Lung (tissue), 12 donors: Measurements from ENCODE around the gene MYO5A. TPM values are rescaled to one million over a fixed set of nuclear protein-coding genes. Genes with fewer than 3 reads are reported as not detected.
A peak's percentile ranks its signal among the peaks of the same experiment; 100 is the strongest.
"Not testable (repeated sequence)": the region's sequence is repeated elsewhere in the genome, so short reads cannot be mapped to it uniquely, and the experiment has no call there.

Experiments
- ATAC-seq: fragments of 200-7000 bp; cut with Tn5 transposase; one replicate; pipeline ENCODE4 v1.9.1; 2020; ENCODE audit warnings: moderate number of reproducible peaks; ENCODE audit not compliant: insufficient read depth, low FRiP score
- DNase-seq, 3 donors: peaks; one replicate each; pipeline ENCODE4 v3.0.0-alpha.2; 2013 to 2017
- H3K27ac ChIP-seq, 2 donors: one replicate each; pipeline ENCODE4 v1.5.1; 2013; ENCODE audit warnings: mild to moderate bottlenecking in 2 of 2, moderate library complexity in 2 of 2, control low read depth in 1 of 2, inconsistent platforms in 1 of 2, low read depth in 1 of 2, low read length in 1 of 2
- H3K27me3 ChIP-seq, 3 donors: one replicate each; pipeline ENCODE4 v1.5.1; 2013; ENCODE audit warnings: low read length in 2 of 3; ENCODE audit not compliant: control insufficient read depth in 3 of 3, insufficient read depth in 3 of 3
- H3K36me3 ChIP-seq, 4 donors: one replicate each; pipeline ENCODE4 v1.5.1; 2013; ENCODE audit warnings: low read length in 4 of 4, mild to moderate bottlenecking in 1 of 4, moderate library complexity in 1 of 4; ENCODE audit not compliant: control insufficient read depth in 4 of 4, insufficient read depth in 4 of 4
- H3K4me1 ChIP-seq, 5 donors: one replicate each; pipeline ENCODE4 v1.5.1; 2013; ENCODE audit warnings: low read length in 5 of 5, mild to moderate bottlenecking in 2 of 5, moderate library complexity in 1 of 5; ENCODE audit not compliant: control insufficient read depth in 5 of 5, insufficient read depth in 5 of 5
- H3K4me3 ChIP-seq: one replicate; pipeline ENCODE4 v1.5.1; 2013; ENCODE audit warnings: mild to moderate bottlenecking, control low read depth, moderate library complexity
- H3K9ac ChIP-seq, 2 donors: one replicate each; pipeline ENCODE4 v1.5.1; 2013; ENCODE audit warnings: low read length in 2 of 2, control low read depth in 1 of 2; ENCODE audit not compliant: insufficient read depth in 1 of 2
- H3K9me3 ChIP-seq, 4 donors: one replicate each; pipeline ENCODE4 v1.5.1; 2013; ENCODE audit warnings: low read length in 3 of 4, mild to moderate bottlenecking in 1 of 4, moderate library complexity in 1 of 4; ENCODE audit not compliant: control insufficient read depth in 4 of 4, insufficient read depth in 3 of 4
- CTCF ChIP-seq: IDR thresholded peaks from 2 replicates; pipeline ENCODE4 v1.5.1; 2012; ENCODE audit warnings: mild to moderate bottlenecking; ENCODE audit errors: control extremely low read depth, extremely low read depth
- WGBS, 2 donors: extraction: QIAGEN DNeasy Blood & Tissue Kit; methylation state at CpG; one replicate each; pipeline ENCODE4 v1.1.7; 2013; 5-methylcytosine and 5-hydroxymethylcytosine counted together
- polyA plus RNA-seq, 2 donors: library from polyadenylated mRNA; stranded (reverse); fragments of 200-250 nt; gene quantifications; one replicate each; pipeline ENCODE4 v1.2.1, GENCODE V29; 2013
- total RNA-seq, 2 donors: library from RNA; depleted of rRNA in 1 of 2; stranded (reverse); fragments of >200 nt in 1 of 2; gene quantifications; one replicate each; pipeline ENCODE4 v1.2.1, GENCODE V29; 2014 to 2021
- donor health status: control.
- donor health status: control.
- donor health status: Bipolar disorder and iron deficiency.
- donor health status: healthy.
- donor health status: DM: yes; HTN: yes; CAD: no.

Gene MYO5A
- total and polyA plus RNA-seq, 4 donors = 4.5 to 30.5 (median 13.3) TPM

DNA sequence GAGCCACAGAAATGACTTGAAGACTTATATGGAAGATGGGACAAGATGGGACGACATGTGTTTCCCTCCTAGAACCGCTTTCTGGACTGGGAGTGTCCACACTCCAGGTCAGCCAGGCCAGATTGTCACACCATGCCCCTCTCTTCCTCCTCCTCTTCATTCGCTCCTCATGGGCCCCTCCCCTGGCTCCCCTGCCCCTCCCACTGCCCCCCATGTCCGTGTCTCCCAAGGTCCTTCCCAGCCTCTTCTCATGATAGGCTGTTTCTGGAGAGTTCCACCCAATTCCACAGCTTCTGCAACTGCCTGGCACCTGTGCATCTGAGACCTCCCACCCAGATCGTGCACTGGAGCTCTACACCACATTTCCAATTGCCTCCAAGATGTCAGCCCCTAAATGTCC, 239.7 kb downstream of the MYO5A start:
- H3K9me3 ChIP-seq = no peaks in the 10 kb centered on the region
- ATAC-seq (no peak), DNase-seq (no peak)
- H3K36me3 ChIP-seq = no peaks in the 10 kb centered on the region
- H3K4me1 ChIP-seq = peaks cover 0 to 16% (median 0%) of the 10 kb centered on the region in 5 donors
- no peak overlapping the region for H3K9ac ChIP-seq
- peaks cover 0 to 5% (median 1%) of the 10 kb centered on the region in 3 donors for H3K27me3 ChIP-seq
- H3K27ac ChIP-seq = peak overlapping the region in 1 of 2 donors; percentile 92
- WGBS, 2 donors = 74 to 94% methylated on average over 5 of the region's 5 CpGs
- TF ChIP-seq CTCF = no peak
- no peak overlapping the region for H3K4me3 ChIP-seq

DNA sequence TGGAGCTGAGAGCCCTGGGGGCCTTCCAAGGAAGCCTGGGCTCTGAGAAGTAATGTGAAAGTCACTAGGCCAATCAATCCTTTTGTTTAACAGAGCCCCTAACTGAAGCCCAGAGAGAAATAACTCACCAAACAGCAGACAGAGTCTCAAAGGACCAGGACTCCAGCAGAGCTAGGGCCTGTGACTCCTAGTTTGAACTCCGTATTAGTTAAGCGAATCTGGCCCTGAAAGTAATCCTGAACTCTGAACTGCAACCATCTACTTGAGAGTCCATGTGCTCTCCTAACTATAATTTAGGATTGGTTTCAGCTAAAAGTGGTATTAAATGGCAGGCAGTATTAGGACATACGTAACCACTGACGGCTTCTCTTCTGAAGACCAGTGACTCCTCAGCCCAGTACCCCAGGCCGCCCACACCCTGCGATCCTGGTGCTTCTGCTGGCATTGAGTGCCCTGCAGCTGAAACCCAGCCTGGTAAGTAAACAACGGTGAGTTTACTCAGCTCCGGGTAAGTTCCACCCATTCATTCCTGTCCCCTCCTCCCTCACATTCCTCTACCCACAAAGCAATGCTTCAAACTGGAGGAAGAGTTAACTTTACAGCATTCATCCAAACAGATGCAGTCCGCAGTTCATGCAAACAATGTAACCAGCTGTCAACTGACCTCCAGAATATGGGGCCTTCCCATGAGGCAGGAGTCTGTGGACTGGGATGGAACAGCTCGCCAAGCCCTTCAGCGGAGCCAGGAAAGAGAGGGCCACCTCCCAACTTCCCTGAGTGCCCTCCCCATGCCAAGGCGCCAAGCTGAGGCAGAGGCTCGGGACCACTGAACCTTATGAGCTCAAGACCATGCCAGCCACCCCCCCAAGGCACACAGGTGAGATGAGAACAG, 240.4 kb downstream of the MYO5A start:
- H3K27ac ChIP-seq = peak overlapping the region in 1 of 2 donors; percentile 92
- H3K9me3 ChIP-seq = no peaks in the 10 kb centered on the region
- H3K4me1 ChIP-seq = peaks cover 0 to 16% (median 0%) of the 10 kb centered on the region in 5 donors
- peak; percentile 71 for ATAC-seq
- no peaks in the 10 kb centered on the region for H3K36me3 ChIP-seq
- peak; percentile 64 to 83 (median 73) for DNase-seq
- TF ChIP-seq CTCF = no peak
- H3K27me3 ChIP-seq = no peaks in the 10 kb centered on the region
- H3K4me3 ChIP-seq = no peak overlapping the region
- H3K9ac ChIP-seq = no peak overlapping the region
- WGBS, 2 donors = 64 to 81% methylated on average over 13 of the region's 13 CpGs

DNA sequence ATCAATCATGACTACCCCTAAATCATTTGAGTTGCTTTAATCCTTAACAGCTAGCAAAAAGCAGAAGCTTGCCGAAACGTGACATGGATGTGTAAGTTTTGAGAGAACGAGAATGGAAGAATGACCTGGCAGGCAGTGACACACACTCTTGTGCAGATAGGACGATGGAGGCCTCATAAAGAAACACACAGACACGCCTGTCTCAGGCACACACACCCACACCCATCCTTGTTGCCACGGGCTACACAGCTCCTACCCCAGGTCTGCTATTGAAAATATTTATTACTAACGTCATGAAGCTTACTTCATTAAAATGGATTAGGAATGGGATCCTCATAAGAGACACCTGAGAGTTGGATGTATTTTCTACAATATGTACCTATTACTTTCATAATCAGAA, 241.6 kb downstream of the MYO5A start:
- H3K36me3 ChIP-seq = no peaks in the 10 kb centered on the region

GRCh38 chr15:52285941-52286340, 242.7 kb downstream of the MYO5A start:
- H3K9me3 ChIP-seq, H3K36me3 ChIP-seq, H3K4me1 ChIP-seq, H3K4me3 ChIP-seq, H3K27me3 ChIP-seq, ATAC-seq, DNase-seq, H3K9ac ChIP-seq, H3K27ac ChIP-seq: not testable (repeated sequence)
- WGBS, 2 donors = 85 to 96% methylated on average over 25 to 32 of the region's 34 CpGs

More for the DNA sequence above, 241.6 kb downstream of the MYO5A start:
- no peaks in the 10 kb centered on the region for H3K9me3 ChIP-seq
- H3K9ac ChIP-seq = no peak overlapping the region
- H3K27ac ChIP-seq = peak overlapping the region in 1 of 2 donors; percentile 85
- no peak for TF ChIP-seq CTCF
- no peak overlapping the region for H3K4me3 ChIP-seq
- H3K4me1 ChIP-seq = peaks cover 0 to 8% (median 0%) of the 10 kb centered on the region in 5 donors
- ATAC-seq = no peak
- no peak for DNase-seq
- H3K27me3 ChIP-seq = no peaks in the 10 kb centered on the region
- WGBS, 2 donors = 68 to 82% methylated on average over 7 of the region's 7 CpGs
